GM21515 (cell line): ENCODE measurements around the gene EPC2.
"Not testable (repeated sequence)": the region's sequence is repeated elsewhere in the genome, so short reads cannot be mapped to it uniquely, and the experiment has no call there.

Experiments used
- ATAC-seq: cut with Tn5 transposase; IDR thresholded peaks from one replicate; pipeline ENCODE4 v1.9.1; 2021; ENCODE audit not compliant: unreplicated experiment

Gene EPC2

DNA sequence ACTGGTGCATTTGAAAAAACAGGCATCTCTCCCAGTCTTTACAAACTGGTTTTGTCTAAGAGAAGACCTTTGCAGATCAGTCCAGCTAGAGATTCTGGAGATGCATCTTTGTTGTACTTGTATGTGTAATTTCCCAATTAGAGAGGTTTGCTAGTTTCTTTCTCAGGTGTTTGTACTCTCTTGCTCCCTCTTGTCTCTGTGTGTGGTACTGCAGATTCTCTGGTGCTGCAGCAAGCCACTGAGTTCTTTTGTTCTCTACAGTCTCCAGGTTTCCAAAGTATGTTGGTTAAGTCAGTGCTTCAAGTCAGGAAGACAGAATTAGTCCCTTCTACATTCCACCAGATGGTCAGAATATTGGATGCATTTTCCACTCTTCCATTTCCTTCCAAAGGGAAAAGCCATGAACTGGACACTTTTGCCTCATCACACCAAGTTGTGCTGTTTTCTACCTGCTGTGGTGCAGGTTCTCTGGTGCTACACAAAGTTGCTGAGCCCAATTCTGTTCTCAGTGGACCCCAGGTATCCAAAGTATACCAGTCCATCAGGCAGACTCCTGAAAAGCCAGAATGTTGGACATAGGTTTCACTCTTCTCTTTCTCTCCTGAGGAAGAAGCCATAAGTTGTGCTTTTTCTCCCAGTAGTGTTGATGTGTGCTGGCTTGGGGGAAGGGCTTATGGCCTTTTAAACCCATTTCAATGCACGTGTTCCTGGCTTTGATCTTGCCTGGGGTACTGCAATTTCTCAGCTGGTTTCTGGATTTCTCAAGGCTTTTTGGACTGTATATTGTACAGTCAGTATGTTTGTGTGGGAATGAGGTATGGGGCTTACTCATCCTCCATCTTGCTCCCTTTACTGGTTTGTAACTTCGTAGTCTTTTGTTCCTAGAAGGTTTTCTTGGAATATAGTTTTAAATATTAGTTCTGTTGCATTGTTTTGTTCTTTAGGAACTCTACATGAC is 29.8 kb downstream of the EPC2 start:
- ATAC-seq, result peak; percentile 61

DNA sequence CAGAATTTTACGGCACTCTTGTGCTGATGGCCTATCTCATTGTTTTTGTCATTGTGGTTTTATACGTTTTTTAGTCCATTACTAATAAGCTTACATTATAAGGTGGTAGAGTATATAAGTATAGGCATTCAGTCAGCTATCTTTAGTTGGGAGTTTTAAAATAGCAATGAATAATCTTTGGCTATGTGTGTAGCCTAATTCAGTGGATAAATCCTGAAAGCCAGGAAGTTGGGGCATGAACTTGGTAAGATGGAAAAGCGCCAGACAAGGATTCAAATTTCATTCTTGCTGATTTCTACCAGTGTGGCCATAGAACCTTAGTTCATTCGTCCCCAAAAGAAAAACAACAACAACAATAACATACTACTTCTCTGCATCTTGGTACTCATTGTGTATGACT is 31.2 kb downstream of the EPC2 start:
- no peak for ATAC-seq

DNA sequence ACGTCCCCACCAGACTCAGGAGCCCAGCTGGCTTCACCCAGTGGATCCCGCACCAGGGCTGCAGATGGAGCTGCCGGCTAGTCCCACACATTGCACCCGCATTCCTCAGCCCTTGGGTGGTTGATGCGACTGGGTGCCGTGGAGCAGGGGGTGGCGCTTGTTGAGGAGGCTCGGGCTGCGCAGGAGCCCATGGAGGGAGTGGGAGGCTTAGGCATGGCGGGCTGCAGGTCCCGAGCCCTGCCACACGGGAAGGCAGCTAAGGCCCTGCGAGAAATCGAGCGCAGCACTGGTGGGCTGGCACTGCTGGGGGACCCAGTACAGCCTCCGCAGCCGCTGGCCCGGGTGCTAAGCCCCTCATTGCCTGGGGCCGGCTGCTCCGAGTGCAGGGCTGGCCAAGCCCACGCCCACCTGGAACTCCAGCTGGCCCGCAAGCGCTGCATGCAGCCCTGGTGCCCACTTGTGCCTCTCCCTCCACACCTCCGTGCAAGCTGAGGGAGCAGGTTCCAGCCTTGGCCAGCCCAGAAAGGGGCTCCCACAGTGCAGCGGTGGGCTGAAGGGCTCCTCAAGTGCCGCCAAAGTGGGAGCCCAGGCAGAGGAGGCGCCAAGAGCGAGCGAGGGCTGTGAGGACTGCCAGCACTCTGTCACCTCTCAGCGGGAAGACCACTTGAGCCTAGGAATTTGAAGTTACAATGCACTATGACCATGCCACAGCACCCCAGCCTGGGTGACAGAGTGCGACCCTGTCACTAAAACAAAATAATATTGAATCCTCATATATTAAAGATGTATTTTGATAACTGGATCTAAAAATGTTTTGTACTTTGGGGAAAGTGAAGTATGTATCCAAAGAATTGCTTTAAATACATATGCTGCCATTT is 34.0 kb downstream of the EPC2 start:
- not testable (repeated sequence) for ATAC-seq

DNA sequence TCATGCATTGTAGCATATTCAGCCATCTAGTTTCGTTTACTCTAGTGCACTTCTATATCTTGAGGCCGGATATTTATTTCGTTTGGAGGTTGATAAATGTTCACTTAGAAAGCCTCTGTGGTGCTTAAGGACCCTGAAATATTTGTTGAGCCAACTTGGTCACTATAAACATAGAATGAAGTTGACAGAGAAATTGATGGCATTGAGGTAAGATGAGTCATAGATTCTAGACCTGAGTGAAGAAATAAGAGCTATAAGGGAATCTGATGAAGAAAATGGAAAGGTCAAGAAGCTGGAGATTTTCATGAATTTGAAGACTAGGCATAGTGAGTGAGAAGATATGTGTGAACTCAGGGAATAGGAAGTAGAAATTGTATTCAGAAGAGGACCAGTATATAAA is 35.9 kb downstream of the EPC2 start:
- no peak for ATAC-seq

DNA sequence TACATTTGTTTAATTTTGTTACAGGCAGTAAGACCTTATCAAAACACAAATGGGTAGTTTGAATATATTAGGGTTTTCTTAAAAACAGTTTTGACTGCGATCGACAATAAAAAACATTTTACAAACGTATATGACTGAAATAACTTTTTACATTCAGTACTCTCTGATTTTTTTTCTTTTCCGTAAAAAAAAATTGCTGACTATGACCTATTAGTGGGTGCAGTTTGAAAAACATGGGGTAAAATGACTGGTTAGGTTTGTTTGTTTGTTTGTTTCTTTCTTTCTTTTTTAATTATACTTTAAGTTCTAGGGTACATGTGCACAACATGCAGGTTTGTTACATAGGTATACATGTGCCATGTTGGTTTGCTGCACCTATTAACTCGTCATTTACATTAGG is 36.9 kb downstream of the EPC2 start:
- ATAC-seq, result no peak

DNA sequence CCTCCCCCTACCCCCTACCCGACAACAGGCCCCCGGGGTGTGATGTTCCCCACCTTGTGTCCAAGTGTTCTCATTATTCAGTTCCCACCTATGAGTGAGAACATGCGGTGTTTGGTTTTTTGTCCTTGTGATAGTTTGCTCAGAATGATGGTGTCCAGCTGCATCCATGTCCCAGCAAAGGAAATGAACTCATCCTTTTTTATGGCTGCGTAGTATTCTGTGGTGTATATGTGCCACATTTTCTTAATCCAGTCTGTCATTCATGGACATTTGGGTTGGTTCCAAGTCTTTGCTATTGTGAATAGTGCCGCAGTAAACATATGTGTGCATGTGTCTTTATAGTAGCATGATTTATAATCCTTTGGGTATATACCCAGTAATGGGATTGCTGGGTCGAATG is 37.3 kb downstream of the EPC2 start:
- ATAC-seq, result not testable (repeated sequence)

DNA sequence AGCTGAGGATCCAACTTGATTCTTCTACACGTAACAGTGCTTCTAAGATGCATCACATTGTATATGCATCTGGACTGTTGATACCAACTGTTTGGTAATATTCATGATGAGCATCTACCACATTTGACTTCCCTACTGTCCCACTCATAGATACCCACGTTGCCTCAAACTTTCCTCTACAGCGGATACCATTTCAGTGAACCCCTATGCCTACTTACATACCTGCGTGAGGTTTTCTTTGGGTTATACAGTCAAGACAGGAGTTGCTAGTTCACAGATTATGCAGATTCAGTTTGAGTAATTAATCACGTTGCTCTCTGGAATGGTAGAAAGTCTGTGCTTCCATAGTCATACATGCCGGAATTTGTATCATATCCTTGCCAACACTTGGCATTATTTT is 40.0 kb downstream of the EPC2 start:
- ATAC-seq, result no peak

DNA sequence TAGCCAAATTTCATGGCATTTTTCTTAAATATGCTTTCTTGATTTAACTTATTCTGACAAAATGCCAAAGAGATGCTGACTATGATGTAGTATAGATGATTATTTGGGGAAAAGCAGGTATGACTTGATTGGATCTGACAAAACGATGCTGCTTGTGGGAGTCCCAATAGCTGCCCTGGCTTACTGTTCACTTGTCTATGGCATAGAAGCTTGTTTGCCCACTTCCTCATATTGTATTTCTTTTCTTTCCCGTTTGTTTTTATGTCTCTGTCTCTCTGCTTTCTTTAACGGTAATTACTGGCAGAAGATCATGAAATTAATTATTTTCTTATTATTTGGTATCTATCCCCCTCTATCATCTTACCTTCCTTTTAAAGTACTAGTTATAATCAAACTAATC is 43.0 kb downstream of the EPC2 start:
- no peak for ATAC-seq

DNA sequence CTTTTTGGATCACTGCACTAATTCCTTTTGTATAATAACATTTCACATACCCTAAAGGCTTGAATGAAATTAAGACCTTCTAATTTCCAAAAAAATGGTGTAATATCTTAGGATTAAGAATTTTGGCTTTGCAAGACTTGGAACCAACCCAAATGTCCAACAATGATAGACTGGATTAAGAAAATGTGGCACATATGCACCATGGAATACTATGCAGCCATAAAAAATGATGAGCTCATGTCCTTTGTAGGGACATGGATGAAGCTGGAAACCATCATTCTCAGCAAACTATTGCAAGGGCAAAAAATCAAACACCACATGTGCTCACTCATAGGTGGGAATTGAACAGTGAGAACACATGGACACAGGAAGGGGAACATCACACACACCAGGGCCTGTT is 43.5 kb downstream of the EPC2 start:
- not testable (repeated sequence) for ATAC-seq

DNA sequence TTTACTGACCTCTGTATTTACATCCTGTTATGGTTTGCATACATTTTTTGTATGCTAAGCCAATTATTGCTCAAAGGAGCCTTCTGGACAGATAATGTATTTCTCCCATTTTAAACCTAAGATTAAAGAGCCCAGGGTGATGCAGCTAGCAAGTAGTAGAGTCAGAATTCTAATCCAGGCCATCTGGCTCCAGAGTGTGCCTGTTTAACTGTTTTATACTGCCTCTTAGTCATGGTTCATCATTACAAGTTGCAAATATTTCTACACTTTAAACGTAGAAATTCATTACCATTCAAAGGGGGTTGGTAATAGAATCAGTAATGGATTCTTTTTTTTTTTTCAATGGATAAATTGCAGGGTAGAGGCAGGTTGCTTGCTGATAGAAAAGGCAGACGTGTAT is 52.4 kb downstream of the EPC2 start:
- ATAC-seq, result no peak

DNA sequence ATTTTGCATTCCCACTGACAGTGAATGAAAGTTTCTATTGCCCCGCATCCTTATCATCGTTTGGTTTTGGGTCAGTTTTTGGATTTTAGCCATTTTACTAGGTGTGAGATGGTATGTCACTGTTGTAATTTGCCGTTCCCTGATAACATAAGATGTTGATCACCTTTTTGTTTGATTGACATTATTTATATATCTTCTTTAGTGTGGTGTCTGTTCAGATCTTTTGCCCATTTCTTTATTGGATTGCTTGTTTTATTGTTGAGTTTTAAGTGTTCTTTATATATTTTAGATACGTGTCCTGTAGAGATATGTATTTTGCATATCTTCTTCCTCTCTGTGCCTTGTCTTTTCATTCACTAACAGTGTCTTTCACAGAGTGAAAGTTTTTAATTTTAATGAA is 55.3 kb downstream of the EPC2 start:
- no peak for ATAC-seq

DNA sequence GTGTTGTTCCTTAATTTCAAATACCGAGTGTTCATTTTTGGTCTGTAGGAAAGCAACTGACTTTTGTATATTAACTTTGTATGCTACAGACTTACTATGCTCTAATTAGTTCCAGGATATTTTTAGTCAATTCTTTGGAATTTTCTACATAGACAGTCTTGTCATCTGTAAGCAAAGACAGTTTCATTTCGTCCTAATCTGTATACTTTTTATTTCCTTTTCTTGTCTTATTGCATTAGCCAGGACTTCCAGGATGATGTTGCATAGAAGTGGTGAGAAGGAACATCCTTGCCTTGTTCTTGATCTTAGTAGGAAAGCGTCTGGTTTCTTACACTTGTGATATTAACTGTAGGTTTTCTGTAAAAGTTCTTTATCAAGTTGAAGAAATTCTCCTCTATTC is 56.5 kb downstream of the EPC2 start:
- no peak for ATAC-seq

DNA sequence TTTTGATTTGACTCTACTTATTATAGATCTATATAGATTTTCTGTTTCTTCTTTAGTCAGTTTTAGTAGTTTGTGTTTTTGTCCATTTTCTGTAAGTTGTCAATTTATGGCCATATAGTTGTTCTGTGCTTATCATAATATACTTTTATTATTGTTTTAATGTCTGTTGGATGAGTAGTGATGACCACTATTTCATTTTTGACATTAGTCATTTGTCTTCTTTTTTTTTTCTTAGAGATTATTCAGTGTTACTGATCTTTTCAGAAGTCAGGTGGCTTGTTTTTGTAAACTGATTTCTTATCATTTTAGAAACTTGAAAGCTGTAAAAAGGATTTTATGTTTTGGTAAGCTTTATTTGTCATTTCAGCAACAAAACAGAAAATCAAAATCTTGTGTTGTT is 57.3 kb downstream of the EPC2 start:
- no peak for ATAC-seq

DNA sequence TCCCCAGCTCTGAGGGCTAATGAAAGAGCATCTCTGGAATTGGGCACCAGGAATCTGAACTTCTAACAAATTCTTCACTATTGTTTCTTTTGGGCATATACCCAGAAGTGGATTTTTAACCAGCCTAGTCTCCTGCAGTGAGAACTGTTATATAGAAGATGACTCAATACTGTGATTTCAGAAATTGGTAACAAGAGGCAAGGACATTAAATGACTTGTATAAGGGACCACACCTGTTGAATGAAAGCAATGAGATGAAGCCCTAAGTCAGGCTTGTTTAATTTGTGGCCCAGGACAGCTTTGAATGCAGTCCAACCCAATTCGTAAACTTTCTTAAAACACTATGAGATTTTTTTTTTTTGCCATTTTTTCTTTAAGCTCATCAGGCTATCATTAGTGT is 57.9 kb downstream of the EPC2 start:
- ATAC-seq, result no peak

DNA sequence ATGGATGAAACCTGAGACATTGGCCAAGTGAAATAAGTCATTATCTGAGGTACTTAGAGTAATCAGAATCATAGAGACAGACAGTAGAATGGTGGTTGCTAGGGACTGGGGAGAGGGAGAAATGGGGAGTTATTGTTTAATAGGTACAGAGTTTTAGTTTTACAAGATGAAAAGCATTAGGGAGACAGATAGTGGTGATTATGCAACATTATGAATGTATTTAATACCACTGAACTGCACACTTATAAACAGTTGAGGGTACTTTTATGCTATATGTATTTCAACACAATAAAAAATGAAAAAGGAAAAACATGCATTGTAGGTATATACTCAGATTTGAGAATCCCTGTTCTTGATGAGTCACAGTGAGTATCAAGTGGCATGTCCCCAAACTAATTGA is 59.7 kb downstream of the EPC2 start:
- no peak for ATAC-seq

DNA sequence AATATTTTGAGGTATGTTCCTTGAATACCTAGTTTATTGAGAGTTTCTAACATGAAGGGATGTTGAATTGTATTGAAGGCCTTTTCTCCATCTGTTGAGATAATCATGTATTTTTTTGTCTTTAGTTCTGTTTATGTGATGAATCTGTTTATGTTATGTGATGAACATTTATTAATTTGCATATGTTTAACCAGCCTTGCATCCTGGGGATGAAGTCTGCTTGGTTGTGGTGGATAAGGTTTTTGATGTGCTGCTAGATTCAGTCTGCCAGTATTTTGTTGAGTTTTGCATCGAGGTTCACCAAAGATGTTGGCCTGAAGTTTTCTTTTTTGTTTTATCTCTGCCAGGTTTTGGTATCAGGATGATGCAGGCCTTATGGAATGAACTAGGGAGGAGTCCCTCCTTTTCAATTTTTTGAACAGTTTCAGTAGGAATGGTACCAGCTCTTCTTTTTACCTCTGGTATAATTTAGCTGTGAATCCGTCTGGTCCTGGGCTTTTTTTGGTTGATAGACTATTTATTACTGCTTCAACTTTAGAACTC is 71.9 kb downstream of the EPC2 start:
- no peak for ATAC-seq

DNA sequence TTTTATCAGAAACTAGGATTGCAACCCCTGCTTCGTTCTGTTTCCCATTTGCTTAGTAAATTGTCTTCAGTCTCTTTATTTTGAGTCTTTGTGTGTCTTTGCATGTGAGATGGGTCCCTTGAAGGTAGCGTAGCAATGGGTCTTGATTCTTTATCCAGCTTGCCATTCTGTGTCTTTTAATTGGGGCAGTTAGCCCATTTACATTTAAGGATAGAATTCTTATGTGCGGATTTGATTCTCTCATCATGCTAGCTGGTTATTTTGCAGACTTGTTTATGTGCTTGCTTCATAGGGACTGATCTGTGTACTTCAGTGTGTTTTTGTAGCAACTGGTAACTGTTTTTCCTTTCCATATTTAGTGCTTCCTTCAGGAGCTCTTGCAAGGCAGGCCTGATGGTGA is 73.5 kb downstream of the EPC2 start:
- ATAC-seq, result no peak

DNA sequence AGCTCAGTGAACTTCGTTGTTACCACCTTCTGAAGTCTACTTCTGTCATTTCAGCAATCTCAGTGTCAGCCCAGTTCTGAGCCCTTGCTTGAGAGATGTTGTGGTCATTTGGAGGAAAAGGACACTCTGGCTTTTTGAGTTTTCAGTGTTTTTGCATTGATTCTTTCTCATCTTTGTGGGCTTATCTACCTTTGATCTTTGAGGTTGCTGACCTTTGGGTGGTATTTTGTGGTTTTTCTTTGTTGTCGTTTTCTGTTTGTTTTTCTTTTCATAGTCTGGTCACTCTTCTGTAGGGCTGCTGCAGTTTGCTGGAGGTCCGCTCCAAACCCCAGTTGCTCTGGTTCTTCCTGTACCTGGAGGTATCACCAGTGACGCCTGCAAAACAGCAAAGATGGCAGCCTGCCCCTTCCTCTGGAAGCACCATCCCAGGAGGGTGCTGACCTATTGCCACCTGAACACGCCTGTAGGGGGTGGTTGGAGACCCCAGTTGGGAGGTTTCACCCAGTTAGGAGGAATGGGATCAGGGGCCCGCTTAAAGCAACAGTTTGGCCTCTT is 74.7 kb downstream of the EPC2 start:
- ATAC-seq, result no peak

DNA sequence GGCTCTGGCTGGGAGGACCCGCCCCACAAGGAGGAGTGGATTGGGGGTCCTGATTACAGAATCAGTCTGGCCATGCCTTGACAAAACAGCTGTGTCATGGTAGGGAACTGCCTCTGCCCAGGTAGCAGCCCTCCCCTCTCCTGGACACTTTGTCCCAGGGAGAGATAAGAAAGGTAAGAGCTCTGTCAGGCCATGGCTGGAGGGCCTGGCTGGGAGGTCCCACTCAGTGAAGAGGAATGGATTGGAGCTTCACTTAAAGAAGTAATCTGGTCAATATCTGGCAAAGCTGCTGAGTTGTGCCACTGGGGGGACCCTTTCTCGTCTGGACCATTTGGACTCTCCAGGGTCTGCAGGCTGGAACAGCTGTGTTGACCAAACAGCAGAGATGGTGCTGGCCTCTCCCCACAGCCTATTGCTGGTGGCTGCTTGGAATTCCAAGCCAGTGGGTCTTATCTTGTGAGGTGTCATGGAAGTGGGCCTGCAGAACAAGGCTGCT is 75.4 kb downstream of the EPC2 start:
- ATAC-seq, result no peak

DNA sequence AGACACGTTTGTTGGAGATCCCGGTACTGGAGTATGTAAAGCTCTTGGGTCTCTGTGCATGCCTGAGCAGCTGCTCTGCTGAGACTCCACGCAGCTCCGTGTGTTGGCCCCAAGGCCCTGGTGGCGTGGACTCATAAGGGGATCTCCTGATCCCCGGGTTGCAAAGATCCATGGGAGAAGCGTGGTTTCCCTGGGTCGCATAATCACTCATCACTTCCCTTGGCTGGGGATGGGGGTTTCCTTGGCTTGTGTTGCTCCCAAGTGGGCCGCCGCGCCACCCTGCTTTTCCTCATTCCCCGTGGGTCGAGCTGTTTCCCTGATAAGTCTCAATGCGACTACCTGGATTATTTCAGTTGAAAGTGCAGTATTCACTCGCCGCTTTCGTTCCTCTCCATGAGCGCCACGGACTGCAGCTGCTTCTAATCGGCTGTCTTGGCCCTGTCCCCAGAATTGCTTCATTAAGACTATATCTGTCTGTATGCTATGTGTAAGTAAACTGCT is 76.0 kb downstream of the EPC2 start:
- no peak for ATAC-seq

DNA sequence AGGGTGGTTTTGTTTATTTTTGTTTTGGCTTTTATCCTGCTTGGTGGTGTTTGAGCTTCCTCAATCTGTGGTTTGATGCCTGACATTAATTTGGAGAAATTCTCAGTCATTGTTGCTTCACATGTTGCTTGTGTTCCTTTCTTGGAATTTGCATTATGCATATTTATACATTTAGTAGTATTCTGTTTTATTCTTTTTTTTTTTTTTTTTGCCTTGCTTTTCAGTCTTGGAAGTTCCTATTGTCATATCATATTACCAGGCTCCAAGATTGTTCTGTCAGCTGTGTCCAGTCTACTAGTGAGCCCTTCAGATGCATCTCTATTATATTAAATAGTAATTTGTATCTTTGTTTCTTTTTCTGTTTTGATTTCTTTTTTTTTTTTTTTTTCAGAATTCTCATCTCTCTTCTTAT is 77.0 kb downstream of the EPC2 start:
- ATAC-seq, result no peak
